Measurements from ENCODE around the gene SOWAHA.
A peak's percentile ranks its signal among the peaks of the same experiment; 100 is the strongest.

SOWAHA gene

GRCh38 chr5:132812781-132813598 is at the start of gene SOWAHA:
Gene SOWAHA (plus strand): TSS chr5:132813302. CDS start chr5:132813622, 320 bp downstream.
- no peak for DNase-seq

- DNase-seq, result no peak
Measured at GRCh38 chr5:132764051-132764450, 49.1 kb upstream of the SOWAHA start.

GRCh38 chr5:132764671-132765238 is 48.3 kb upstream of the SOWAHA start:
- no peak for DNase-seq

DNA sequence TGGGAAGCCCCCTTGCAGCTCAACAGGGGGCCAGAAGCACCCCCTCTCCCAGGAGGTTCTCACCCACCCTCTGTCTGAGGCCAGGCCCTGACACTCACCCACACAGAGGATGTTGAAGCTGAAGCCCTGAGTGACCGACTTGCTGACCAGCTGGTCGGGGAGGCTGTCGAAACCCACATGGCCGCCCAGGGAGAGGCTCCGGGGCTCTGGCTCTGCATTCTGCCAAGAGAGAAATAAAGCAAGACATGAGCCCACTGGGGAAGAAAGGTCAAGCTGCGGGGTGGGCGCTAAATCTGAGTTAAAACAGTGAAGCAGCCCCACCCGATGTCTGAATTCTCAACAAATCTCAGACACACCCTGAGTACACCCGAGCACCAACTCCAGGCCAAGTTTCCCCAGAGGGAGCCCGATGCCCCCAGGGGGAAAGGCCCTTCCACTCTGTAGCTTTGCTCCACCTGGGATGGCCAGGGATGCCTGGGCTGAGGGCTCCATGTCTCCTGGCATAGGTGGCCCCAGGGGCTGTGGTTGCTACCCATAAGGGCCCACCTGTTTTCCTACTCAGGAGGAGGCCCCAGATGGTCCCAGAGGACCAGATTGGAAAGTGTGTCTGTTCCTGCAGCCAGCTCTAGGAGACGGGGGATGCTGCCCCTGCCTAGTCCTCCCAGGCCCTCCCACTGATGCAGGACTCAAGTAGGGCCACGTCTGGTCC is 47.6 kb upstream of the SOWAHA start:
- no peak for DNase-seq

DNA sequence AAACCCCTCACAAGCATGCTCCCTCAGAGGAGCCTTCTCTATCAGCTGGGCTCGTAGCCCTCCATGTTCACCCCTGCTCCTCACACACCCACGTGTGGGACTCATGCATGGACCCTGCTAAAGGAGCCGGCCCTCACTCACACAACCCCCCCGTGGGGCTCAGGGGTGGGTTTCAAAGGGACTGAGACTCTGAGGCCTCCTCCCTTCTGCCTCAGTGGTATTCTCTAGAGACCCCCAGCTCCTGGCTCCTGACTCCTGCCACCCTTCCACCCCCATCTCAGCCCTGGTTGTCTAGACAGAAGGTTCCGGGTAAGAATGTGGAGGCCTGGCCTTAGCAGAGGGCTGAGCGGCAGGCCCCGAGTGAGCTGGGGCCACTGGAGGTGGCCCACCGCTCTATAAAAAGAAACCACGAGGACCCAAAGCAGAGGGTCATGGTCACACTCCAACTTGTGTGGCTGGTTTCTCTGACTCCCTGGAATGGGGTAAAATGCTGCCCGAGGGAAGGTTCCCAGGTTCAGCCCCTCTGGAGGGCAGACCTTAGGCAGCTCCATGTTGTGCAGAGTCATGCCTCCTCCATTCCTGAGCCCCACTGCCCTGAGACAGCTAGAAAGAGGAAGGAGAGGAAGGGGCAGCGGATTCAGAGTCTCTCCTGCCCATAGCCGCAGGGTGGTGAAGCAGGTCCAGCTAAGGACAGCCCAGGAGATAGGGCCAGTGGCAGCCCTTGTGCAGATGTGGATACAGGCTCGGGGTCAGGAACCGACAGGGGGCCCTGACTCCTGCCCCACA is 46.9 kb upstream of the SOWAHA start:
- no peak for DNase-seq

DNA sequence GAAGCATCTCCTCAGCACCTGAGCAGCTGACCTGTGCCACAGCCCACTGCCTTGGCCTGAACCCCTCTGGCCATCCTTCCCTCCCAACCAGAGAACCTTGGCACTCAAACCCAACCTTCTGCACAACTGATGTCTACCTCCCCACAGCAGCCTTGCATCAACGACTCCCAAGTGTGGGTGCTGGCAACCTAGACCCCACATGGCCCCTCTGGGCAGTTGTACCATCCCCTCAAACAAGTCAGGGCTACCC is 46.4 kb upstream of the SOWAHA start:
- DNase-seq, result no peak

DNA sequence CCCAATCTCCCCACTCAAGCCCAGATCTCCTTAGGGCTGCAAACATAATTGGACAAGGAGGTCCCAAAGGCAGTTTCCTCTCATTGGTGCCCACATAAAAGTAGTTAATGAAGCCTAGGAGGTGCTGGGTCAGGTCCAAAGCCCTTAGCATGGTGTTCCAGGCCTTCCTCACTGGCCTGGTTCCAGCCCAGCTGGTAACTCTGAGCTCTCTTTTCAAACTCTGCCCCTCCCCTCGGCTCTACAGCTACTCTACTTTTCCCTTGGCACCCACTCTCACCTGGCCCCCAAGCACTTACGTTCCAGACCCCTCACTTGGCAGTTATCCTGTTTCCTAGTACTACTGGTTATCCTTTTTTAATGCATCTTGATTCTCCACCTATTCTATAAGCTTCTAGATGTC is 46.0 kb upstream of the SOWAHA start:
- DNase-seq, result no peak

- DNase-seq, result no peak
Measured at GRCh38 chr5:132768485-132768868, 44.6 kb upstream of the SOWAHA start.

- no peak for DNase-seq
Measured at GRCh38 chr5:132770476-132771159, 42.5 kb upstream of the SOWAHA start.

GRCh38 chr5:132771503-132771998 is 41.6 kb upstream of the SOWAHA start:
- no peak for DNase-seq

DNA sequence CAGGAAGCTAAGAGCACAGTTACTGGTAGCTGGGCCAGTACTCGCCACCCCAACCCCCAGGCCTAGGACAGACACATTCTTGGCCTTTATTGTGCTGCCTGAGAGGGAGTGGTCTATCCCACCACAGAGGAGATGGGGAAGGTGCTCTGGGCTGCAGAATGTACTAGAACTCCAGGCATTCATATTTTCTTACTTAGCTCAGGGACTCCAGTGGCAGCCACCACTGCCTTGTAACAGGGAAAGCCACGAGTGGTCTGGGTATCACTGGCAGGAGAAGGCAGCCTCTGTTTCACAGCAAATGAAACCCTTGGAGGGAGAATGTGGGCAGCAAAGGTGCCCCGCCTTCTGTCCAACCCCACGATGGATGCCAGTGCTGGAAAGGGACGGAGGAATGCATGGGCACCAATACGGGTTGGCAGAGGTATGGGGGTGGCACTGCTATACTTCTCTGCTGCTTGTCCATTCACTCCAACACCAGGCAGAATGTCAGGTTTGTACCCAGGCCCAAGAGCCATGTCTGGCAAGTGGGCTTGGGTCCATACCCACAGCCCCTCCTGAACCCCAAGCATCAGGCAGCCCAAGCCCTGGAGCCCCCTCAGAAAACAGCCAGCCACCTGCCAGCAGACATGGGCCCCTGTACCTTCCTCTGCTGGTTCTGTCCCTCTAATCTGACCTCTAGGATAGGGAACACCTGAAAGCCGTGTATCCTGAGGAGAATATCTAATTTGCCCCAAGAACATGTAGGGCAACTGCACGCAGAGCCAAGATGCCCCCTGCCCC is 40.6 kb upstream of the SOWAHA start:
- DNase-seq, result no peak

DNA sequence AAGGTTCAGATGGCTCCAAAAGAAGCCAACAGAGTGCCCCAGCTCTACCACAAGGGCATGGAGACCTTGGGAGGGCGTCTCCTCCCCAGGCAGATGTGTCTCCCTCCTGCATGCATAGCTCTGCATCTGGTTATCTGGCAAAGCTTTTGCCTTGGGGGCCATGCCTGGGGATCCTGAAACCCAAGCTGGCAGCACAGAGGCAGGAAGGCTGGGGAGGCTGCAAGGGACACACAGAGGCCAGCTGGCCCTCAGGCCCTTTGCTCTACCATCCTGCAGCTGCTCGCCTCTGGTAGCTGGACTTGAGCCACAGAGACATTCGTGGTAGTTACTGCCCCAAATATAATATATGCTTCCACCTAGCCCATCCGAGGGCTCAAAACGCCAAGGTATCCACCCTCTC is 40.0 kb upstream of the SOWAHA start:
- no peak for DNase-seq

GRCh38 chr5:132773601-132774355 is 39.3 kb upstream of the SOWAHA start:
- no peak for DNase-seq

- DNase-seq, result no peak
Measured at GRCh38 chr5:132774406-132774805, 38.7 kb upstream of the SOWAHA start.

DNA sequence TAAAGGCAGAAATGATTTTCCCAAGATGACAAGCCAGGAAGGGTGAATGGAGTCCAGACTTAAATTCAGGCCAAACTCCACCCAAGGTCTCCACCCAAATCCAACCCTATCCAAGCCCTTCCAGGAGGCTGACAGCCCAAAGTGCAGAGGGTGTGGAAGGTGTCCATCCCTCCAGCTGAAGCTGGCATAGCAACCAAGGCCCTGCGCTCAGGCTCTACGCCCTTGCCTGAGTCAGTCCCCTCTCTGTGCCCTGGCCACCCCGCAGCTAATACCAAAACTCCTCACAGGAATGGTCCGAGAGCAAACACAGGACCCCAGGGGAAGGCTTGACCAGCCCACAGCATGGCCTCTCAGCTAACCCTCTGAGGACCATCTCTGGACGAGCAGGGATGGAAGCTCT is 38.2 kb upstream of the SOWAHA start:
- no peak for DNase-seq

DNA sequence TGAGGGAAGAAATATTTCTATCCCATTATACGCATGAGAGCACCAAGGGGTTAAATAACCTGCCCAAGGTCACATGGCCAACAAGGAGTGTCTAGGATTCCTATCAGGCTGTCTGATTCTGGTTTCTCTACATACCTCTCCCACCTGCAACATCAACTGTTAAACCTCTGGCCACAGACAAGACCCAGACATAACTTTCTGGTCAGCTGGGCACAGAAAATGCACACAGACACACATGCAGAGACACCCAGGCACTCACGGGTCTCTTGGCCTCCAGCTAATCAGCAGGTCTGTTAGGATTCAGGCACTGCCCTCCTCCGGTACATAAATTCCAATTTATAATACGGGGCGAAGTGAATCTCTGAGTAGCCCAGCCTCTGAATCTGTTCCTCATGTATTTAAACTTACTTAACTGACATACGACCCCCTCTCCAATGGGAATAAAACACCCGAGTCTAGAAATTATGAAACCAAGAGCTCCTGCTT is 37.6 kb upstream of the SOWAHA start:
- no peak for DNase-seq

DNA sequence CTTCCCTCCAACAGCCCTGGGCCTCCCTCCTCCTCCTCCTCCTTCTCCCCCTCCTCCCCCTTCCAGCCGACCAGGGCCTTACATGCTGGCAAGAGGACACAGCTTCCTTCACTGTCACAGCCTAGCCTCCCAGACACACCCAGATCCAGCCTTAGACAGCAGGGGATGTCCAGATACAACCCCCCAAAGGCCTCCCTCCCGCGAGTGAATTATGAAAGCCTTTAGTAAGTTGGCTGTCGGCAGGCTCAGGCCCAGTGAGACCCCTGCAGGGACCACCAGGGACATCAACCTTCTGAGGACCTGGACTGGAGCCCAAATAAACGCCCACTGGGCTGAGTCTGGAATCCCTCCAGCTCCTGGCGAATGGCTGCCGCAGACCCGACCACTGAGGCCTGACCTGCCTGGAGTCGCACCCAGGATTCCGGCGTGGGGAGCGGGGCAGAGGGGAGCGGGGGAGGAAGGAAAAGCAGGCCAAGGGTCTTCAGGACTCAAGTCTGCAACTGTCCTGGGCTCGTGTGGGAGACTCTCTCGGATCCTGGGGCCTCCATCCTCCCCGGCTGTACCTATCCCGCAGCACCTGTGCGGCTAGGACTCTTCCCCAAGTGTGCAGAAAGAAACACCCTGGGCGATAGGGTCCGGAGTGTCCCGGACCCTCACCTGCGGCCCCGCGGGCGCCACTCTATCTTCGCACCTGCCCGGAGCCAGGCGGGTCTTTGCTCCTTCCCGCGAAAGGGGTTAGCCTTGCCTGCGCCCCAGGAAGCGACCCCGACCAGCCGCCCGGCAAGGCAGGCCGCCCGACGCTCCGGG is 36.8 kb upstream of the SOWAHA start:
- DNase-seq, result no peak

DNA sequence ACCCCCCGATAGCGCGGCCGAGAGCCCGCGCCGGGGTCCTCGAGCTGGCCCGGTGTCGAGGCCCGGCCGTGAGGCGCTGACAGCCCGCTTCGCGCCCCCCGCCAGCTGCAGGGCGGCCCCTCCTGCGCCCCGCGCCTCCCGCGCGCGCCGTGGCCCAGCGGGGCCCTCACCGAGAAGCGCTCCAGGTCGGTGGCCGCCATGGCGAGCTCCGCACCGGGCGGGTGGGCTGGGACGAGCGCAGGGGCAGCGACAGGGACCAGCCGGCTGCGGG is 36.2 kb upstream of the SOWAHA start:
- DNase-seq, result no peak

DNA sequence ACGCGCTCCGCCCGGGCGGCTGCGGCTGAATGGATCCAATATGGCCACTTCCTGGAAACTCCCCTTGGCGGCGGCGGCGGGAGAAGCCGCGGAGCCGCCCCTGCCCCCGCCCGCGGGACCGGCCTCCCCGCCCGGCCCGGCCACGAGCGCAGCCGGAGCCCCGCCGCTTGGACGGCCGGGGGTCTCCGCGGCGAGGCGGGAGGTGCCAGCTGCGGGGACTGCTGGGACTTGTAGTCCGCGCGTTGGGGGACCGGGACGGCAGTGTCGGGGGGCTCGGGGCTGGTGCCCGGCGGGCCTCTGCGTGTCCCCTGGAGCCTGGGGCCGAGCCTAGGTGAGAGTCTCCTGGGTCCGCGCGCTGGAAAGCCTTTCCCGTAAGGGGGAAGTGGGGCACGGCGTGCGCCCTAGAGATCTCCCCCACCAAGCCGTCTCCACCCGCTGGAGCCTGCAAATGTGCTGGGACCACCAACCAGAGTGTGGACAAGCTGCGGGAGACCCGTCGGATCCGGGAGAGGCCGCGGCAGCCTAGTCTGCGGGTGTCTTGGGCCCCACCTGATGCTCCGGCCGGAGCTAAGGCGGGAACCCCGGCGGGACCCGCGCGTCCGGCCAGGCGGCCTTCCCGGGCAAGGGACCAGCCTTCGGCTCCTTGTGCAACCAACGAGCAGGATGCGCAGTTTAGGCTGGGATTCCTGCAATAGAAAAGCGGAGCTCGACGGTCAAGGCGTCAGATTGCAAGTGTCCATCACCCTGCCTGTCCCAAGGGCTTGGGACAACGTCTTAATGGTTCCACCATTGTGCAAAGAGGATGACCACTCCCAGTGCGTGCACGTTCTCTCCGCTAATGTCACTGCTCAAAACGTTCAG is 35.7 kb upstream of the SOWAHA start, which contains the start of gene SEPTIN8:
Gene SEPTIN8 (minus strand): TSS at position 31 of the 861 bp plus-strand sequence. CDS start 102 bp downstream, outside the sequence.
- DNase-seq, result peak in 1 of 2 donors; percentile 10
